ENCODE data around the gene COA3.

COA3 gene

GRCh38 chr17:42817866-42818265 lies 19.4 kb upstream of the COA3 start:
- no peak for DNase-seq

GRCh38 chr17:42814633-42815399 lies 16.3 kb upstream of the COA3 start:
- DNase-seq = no peak

- no peak for DNase-seq
These were observed 10.7 kb upstream of the COA3 start for GRCh38 chr17:42809250-42809649.

GRCh38 chr17:42806249-42806648 lies 7.7 kb upstream of the COA3 start:
- DNase-seq = no peak

GRCh38 chr17:42804918-42805367 lies 6.4 kb upstream of the COA3 start:
- DNase-seq = no peak

GRCh38 chr17:42803074-42803883 lies 4.8 kb upstream of the COA3 start:
- no peak for DNase-seq

- DNase-seq = no peak
These were observed 507 bp downstream of the COA3 start for GRCh38 chr17:42798011-42798382.

- no peak for DNase-seq
These were observed 1.2 kb downstream of the COA3 start for GRCh38 chr17:42797067-42798007.

GRCh38 chr17:42796066-42796758 lies 2.3 kb downstream of the COA3 start:
- DNase-seq = no peak

GRCh38 chr17:42795465-42795864 lies 3.0 kb downstream of the COA3 start:
- no peak for DNase-seq

GRCh38 chr17:42795061-42795460 lies 3.4 kb downstream of the COA3 start:
- DNase-seq = no peak

- no peak for DNase-seq
These were observed 6.0 kb downstream of the COA3 start for GRCh38 chr17:42792545-42792944.

- no peak for DNase-seq
These were observed 6.6 kb downstream of the COA3 start for GRCh38 chr17:42791948-42792347.

GRCh38 chr17:42787266-42787665 lies 11.2 kb downstream of the COA3 start:
- DNase-seq = no peak

GRCh38 chr17:42784811-42785592 lies 13.5 kb downstream of the COA3 start:
- DNase-seq = peak; percentile 64

- DNase-seq = no peak
These were observed 14.1 kb downstream of the COA3 start for GRCh38 chr17:42784409-42784808.

GRCh38 chr17:42783791-42784138 lies 14.7 kb downstream of the COA3 start:
- DNase-seq = no peak

- no peak for DNase-seq
These were observed 15.3 kb downstream of the COA3 start for GRCh38 chr17:42783062-42783790.

- DNase-seq = no peak
These were observed 16.1 kb downstream of the COA3 start for GRCh38 chr17:42782166-42783061.

GRCh38 chr17:42781639-42782165 lies 16.8 kb downstream of the COA3 start:
- no peak for DNase-seq
